ENCODE measurements around the gene KRTAP2-2. TPM values are rescaled to one million over a fixed set of nuclear protein-coding genes. Genes with fewer than 3 reads are reported as not detected.
"Not testable (repeated sequence)": the region's sequence is repeated elsewhere in the genome, so short reads cannot be mapped to it uniquely, and the experiment has no call there.

Gene KRTAP2-2
- polyA plus RNA-seq, 1 donor, result not detected

DNA sequence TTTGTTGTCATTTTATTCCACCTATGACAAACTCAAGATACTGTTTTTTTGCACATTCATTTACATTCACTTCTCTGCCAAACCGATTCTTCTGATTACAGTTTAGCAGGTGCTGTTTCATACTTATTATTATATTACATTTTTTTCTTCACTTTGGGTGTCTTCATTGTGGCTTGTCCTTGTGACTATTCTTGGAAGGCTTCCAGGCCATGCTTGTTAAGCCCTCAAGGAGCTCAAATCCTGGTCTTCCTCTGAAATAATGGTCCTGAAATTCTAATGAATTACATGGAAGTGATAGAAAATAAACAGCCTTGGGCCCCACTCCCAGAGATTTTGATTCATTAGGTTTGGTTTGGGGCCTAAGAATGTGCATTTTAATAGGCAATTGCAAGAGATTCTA lies 9.3 kb upstream of the KRTAP2-2 start:
- no peak for DNase-seq

GRCh38 chr17:41063449-41063848 lies 8.4 kb upstream of the KRTAP2-2 start:
- DNase-seq, result no peak

GRCh38 chr17:41061964-41062363 lies 6.9 kb upstream of the KRTAP2-2 start:
- no peak for DNase-seq

- DNase-seq, result no peak
Observed at GRCh38 chr17:41060052-41060604, 5.1 kb upstream of the KRTAP2-2 start, which contains the start of gene KRTAP2-3. Gene KRTAP2-3 (minus strand): TSS chr17:41060114. CDS start chr17:41060050, 64 bp downstream.

- DNase-seq, result not testable (repeated sequence)
Observed at GRCh38 chr17:41059276-41060051, 4.4 kb upstream of the KRTAP2-2 start.

GRCh38 chr17:41058741-41059140 lies 3.7 kb upstream of the KRTAP2-2 start:
- no peak for DNase-seq

- no peak for DNase-seq
Observed at GRCh38 chr17:41057547-41057946, 2.5 kb upstream of the KRTAP2-2 start.

- DNase-seq, result not testable (repeated sequence)
Observed at GRCh38 chr17:41054556-41054955, 474 bp downstream of the KRTAP2-2 start.

GRCh38 chr17:41054025-41054424 lies 1.0 kb downstream of the KRTAP2-2 start:
- DNase-seq, result no peak

GRCh38 chr17:41052566-41052965 lies 2.5 kb downstream of the KRTAP2-2 start:
- DNase-seq, result no peak

- no peak for DNase-seq
Observed at GRCh38 chr17:41049110-41049509, 5.9 kb downstream of the KRTAP2-2 start.

GRCh38 chr17:41048441-41048840 lies 6.6 kb downstream of the KRTAP2-2 start:
- no peak for DNase-seq

GRCh38 chr17:41046735-41047465 lies 8.1 kb downstream of the KRTAP2-2 start, which contains the start of gene KRTAP2-1:
Gene KRTAP2-1 (minus strand): TSS chr17:41047316. CDS start chr17:41047267, 49 bp downstream.
- DNase-seq, result not testable (repeated sequence)

DNA sequence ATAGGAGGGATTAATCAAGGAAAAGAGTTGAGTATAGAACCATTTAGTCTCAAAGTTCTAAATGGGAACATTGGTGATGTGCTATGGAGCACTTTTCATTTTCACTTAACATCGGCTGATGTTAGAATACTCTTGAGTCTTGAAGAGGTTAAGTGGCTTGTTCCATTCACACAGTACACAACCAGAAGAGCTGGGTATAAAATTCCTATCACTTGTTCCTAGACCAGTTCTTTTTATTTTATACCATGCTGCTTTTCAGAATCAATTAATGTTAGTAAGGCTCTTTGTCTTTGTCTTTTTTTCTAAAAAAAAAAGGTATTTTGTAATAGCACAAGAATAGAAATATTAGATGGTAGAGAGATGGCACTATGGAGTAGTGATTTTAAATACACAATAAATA lies 12.1 kb downstream of the KRTAP2-2 start:
- DNase-seq, result no peak

GRCh38 chr17:41040783-41041571 lies 14.1 kb downstream of the KRTAP2-2 start, which contains the start of gene KRTAP1-1:
Gene KRTAP1-1 (minus strand): TSS chr17:41041450. CDS start chr17:41041397, 53 bp downstream.
- DNase-seq, result peak; percentile 6

- no peak for DNase-seq
Observed at GRCh38 chr17:41037853-41038350, 17.1 kb downstream of the KRTAP2-2 start.

- DNase-seq, result not testable (repeated sequence)
Observed at GRCh38 chr17:41034346-41034935, 20.6 kb downstream of the KRTAP2-2 start, which contains the start of gene KRTAP1-3. Gene KRTAP1-3 (minus strand): TSS chr17:41034874. CDS start chr17:41034821, 53 bp downstream.

- no peak for DNase-seq
Observed at GRCh38 chr17:41029633-41030245, 25.3 kb downstream of the KRTAP2-2 start, which contains the start of gene KRTAP1-4. Gene KRTAP1-4 (minus strand): TSS chr17:41030195. CDS start chr17:41030078, 117 bp downstream.

- DNase-seq, result no peak
Observed at GRCh38 chr17:41026715-41027471, 28.1 kb downstream of the KRTAP2-2 start, which contains the start of gene KRTAP1-5. Gene KRTAP1-5 (minus strand): TSS chr17:41027208. CDS start chr17:41027155, 53 bp downstream.

- DNase-seq, result no peak
Observed at GRCh38 chr17:41024697-41025096, 30.3 kb downstream of the KRTAP2-2 start.

Measured in hindlimb muscle (tissue), 1 donor.